ENCODE data around the gene PC. TPM values are rescaled to one million over a fixed set of nuclear protein-coding genes. Genes with fewer than 3 reads are reported as not detected.

Gene PC
- total and polyA plus RNA-seq, 2 experiments from 2014 or later, result 18.3 to 21.7 TPM

DNA sequence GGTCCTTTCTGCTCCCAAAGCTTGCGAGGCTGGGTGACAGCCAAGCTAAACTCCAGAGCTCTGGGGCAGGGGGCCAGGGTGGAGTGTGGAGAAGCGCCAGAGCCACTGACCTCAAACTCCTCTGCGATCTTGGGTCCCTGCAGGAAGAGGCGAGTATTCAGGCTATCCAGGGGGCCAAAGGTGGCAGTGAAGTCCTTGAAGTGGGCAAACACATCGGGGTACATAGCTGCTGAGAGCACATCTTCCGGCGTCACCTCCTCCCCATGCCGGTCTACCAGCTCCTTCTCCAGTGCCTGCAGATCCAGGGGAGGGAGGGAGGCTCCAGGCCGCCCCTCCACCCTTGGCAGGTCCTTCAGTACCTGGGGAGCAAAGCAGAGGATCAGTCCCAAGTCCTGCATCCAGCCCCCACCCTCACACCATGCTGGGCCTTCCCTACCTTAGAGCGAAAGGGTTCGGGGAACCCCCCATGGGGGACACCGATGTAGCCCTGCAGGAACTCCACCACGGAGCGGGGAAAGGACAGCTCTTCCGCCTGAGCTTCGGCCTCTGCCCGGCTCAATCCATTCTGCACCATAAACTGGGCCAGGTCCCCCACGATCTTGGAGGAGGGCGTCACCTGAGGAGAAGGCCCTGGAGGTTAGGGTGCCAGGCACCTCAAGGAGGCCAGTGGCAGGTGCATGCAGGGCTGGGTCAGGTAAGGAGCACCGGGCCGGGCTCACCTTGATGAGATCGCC lies 108.5 kb downstream of the PC start (continued):
- TF ChIP-seq NANOG (IDR thresholded peaks at IDR 0.05; ENCODE audit: borderline replicate concordance) (no peak), JUNB (IDR thresholded peaks at IDR 0.05; ENCODE audit: unreplicated experiment) (no peak), POLR2AphosphoS5 (IDR thresholded peaks at IDR 0.05; ENCODE audit: low read depth) (no peak), CREB1 (CRISPR knock-in tag; IDR thresholded peaks at IDR 0.05; ENCODE audit: low read depth) (no peak), EZH2 (IDR thresholded peaks at IDR 0.05; ENCODE audit: low read depth, unreplicated experiment) (no peak), EZH2phosphoT487 (IDR thresholded peaks at IDR 0.05; ENCODE audit: unreplicated experiment) (no peak)
- TF ChIP-seq, protein P1, sequence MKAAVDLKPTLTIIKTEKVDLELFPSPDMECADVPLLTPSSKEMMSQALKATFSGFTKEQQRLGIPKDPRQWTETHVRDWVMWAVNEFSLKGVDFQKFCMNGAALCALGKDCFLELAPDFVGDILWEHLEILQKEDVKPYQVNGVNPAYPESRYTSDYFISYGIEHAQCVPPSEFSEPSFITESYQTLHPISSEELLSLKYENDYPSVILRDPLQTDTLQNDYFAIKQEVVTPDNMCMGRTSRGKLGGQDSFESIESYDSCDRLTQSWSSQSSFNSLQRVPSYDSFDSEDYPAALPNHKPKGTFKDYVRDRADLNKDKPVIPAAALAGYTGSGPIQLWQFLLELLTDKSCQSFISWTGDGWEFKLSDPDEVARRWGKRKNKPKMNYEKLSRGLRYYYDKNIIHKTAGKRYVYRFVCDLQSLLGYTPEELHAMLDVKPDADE (IDR thresholded peaks at IDR 0.05), result no peak

DNA sequence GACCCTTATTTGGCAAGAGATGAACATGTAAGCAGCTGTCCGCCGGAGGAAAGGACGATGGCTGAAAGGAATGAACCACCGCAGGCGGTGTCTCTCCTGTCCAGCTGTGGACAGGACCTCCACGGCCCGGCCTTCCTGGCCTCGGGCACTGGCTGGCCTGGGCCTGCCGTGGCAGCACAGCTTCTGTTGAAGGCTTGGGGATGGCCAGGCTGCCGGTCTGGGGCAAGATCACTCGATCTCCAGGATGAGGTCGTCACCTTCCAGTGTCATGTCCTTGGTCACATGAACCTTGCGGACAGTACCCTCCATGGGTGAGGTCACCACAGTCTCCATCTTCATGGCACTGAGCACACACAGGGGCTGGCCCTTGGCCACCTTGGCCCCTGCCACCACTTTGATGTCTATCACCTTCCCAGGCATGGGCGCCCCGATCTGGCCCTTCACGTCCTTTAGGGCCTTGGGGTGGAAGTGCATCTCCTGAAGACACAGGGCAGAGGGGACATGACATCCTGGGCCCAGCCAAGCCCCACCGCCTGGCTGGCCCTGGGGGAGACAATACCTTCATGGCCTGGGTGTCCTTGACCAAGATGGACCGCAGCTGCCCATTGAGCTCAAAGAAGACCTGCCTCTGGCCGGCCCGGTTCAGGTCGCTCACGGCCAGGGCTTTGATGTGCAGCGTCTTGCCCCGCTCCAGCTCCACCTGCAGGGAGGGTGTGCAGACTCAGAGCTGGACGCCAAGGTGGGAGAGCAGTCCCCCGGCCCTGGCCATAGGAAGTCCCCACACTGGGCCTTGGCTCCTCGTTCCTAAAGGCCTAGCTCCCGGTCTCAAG lies 109.3 kb downstream of the PC start:
- H3K9me2 ChIP-seq (ENCODE audit: insufficient read depth), result no peaks in the 10 kb centered on the region
- H3K27ac ChIP-seq (ENCODE audit: low read depth), result no peak overlapping the region
- ATAC-seq, result no peak
- H3K79me2 ChIP-seq (replicated peaks; ENCODE audit: insufficient read depth), result peaks cover 12% of the 10 kb centered on the region
- H3K27me3 Mint-ChIP-seq (ENCODE audit: insufficient read depth, low read depth, poor library complexity), result peaks cover 14% of the 10 kb centered on the region
- no peaks in the 10 kb centered on the region for H3K27me3 ChIP-seq (ENCODE audit: insufficient read depth)
- no peak for DNase-seq (ENCODE audit: low spot score)
- H3K27ac Mint-ChIP-seq, result no peak overlapping the region
- H3K4me3 Mint-ChIP-seq, result no peak overlapping the region
- H3K9me3 Mint-ChIP-seq, result no peaks in the 10 kb centered on the region; the same call in 2 of the 3 replicates
- H3K4me1 ChIP-seq (ENCODE audit: insufficient read depth), result peaks cover 4% of the 10 kb centered on the region; the same call in 1 of the 2 replicates
- no peak overlapping the region for H2AFZ ChIP-seq
- no peak overlapping the region for H3K4me2 ChIP-seq
- no peak overlapping the region for H3K4me3 ChIP-seq
- peaks cover 18% of the 10 kb centered on the region for H3K36me3 Mint-ChIP-seq (ENCODE audit: low read depth)
- peaks cover 10% of the 10 kb centered on the region; the same call in 1 of the 2 replicates for H4K20me1 ChIP-seq (replicated peaks; ENCODE audit: insufficient read depth)
- H3K36me3 ChIP-seq (ENCODE audit: insufficient read depth), result no peaks in the 10 kb centered on the region
- no peak for TF ChIP-seq EZH2 (IDR thresholded peaks at IDR 0.05; ENCODE audit: low read depth, unreplicated experiment)
- H3F3A ChIP-seq (replicated peaks; ENCODE audit: low read depth), result peaks cover 3% of the 10 kb centered on the region; the same call in 1 of the 2 replicates
- H3K4me1 Mint-ChIP-seq, result peaks cover 12% of the 10 kb centered on the region

DNA sequence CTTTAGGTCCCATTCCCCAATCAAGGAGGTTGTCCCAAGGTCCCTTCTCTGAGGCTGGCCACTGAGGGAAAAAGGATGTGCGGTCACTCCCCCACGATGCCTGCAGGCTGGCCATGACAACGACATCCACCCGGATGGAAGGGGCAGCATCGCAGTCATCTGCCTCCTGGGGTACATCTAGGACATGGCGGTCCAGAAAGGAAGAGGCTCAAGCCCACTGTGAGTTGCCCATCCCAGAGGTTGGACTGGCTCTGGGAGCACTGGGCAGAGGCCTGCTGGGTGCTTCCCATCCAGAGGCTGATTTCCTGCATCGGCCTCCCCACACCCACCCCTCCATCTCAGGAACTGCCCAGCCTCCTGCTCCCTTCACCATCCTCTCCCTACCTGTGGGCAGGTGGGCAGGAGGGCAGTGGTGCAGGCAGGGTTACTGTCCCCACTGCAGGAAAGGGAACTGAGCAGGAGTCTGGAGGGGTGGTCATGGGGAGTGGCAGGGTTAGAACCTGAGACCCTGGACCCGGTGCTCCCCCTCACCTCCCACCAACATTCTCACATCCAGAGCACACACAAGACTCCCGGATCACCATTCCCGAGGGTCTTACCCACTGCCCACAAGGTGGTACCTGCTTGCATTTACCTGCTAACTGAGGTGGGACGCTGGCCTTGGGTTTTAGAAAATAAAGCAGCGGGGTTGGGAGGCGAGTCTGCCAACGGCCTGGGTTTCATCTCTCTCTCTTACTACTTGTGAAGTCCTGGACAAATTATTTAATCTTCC lies 110.5 kb downstream of the PC start:
- Histone ChIP-seq H3K4me1 (ENCODE audit: insufficient read depth) (peaks cover 5% of the 10 kb centered on the region; the same call in 1 of the 2 replicates), H3K9me2 (ENCODE audit: insufficient read depth) (no peaks in the 10 kb centered on the region), H3K4me3 (no peak overlapping the region), H2AFZ (no peak overlapping the region), H3K36me3 (ENCODE audit: insufficient read depth) (no peaks in the 10 kb centered on the region), H3F3A (replicated peaks; ENCODE audit: low read depth) (peaks cover 3% of the 10 kb centered on the region; the same call in 1 of the 2 replicates), H4K20me1 (replicated peaks; ENCODE audit: insufficient read depth) (peaks cover 11% of the 10 kb centered on the region; the same call in 1 of the 2 replicates), H3K4me2 (no peak overlapping the region), H3K79me2 (replicated peaks; ENCODE audit: insufficient read depth) (peaks cover 17% of the 10 kb centered on the region), H3K27ac (ENCODE audit: low read depth) (no peak overlapping the region), H3K27me3 (ENCODE audit: insufficient read depth) (no peaks in the 10 kb centered on the region)
- Mint-ChIP-seq H3K4me3 (no peak overlapping the region), H3K36me3 (ENCODE audit: low read depth) (peaks cover 18% of the 10 kb centered on the region), H3K9me3 (no peaks in the 10 kb centered on the region; the same call in 2 of the 3 replicates), H3K27me3 (ENCODE audit: insufficient read depth, low read depth, poor library complexity) (peaks cover 9% of the 10 kb centered on the region), H3K27ac (no peak overlapping the region), H3K4me1 (peaks cover 11% of the 10 kb centered on the region)
- DNase-seq (ENCODE audit: low spot score) (no peak), ATAC-seq (no peak)
- TF ChIP-seq, protein P1 (IDR thresholded peaks at IDR 0.05), result no peak
- TF ChIP-seq CREB1 (CRISPR knock-in tag; IDR thresholded peaks at IDR 0.05; ENCODE audit: low read depth), result no peak
- TF ChIP-seq, protein P2, sequence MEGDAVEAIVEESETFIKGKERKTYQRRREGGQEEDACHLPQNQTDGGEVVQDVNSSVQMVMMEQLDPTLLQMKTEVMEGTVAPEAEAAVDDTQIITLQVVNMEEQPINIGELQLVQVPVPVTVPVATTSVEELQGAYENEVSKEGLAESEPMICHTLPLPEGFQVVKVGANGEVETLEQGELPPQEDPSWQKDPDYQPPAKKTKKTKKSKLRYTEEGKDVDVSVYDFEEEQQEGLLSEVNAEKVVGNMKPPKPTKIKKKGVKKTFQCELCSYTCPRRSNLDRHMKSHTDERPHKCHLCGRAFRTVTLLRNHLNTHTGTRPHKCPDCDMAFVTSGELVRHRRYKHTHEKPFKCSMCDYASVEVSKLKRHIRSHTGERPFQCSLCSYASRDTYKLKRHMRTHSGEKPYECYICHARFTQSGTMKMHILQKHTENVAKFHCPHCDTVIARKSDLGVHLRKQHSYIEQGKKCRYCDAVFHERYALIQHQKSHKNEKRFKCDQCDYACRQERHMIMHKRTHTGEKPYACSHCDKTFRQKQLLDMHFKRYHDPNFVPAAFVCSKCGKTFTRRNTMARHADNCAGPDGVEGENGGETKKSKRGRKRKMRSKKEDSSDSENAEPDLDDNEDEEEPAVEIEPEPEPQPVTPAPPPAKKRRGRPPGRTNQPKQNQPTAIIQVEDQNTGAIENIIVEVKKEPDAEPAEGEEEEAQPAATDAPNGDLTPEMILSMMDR (conservative IDR thresholded peaks at IDR 0.05; ENCODE audit: low read depth in 2 of 2), result no peak
- no peak for TF ChIP-seq ZNF331 (CRISPR knock-in tag; IDR thresholded peaks at IDR 0.05; ENCODE audit: low read depth)
- peak; percentile 43 for TF ChIP-seq POLR2AphosphoS5 (IDR thresholded peaks at IDR 0.05; ENCODE audit: low read depth)
